Measurements from ENCODE around the gene TEX264.

The TEX264 gene

GRCh38 chr3:51750878-51751277, 79.8 kb downstream of the TEX264 start:
- DNase-seq (ENCODE audit: low spot score) = no peak

DNA sequence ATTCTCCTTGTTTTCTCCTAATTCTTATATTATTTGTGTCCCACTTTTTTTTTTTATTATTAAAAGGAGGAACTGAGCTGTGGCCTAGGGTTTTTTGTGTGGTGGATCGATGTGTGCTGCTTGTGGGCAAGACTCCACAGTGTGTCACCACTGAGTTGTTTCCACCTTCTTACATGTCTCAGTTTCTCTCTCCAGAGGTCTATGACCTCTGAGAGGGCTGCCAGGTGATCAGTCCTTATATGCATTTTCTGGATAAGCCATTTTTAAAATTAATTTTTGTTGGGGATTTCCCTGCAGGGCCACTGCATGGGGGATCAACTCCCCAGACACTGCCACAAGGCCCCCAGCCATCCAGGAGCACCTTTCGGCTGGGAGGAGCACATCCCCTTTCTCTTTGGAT, 80.2 kb downstream of the TEX264 start:
- no peak for DNase-seq (ENCODE audit: low spot score)
